PFSK-1 (cell line): Measurements from ENCODE around the gene PDGFC.

Experiments
- FOXP2 ChIP-seq: optimal IDR thresholded peaks from 2 replicates; pipeline ENCODE3; 2011; ENCODE audit warnings: borderline replicate concordance, control low read depth, inconsistent platforms; ENCODE audit not compliant: insufficient read depth; ENCODE audit errors: extremely low read length, extremely low read depth
- POLR2AphosphoS5 ChIP-seq: IDR thresholded peaks from 2 replicates; pipeline ENCODE4 v1.6.1; 2012; ENCODE audit warnings: low read depth, mild to moderate bottlenecking, control low read depth, low read length, moderate library complexity
- SIN3A ChIP-seq: IDR thresholded peaks from 2 replicates; pipeline ENCODE4 v1.6.1; 2012; ENCODE audit warnings: mild to moderate bottlenecking, low read length, moderate library complexity, borderline replicate concordance; ENCODE audit not compliant: insufficient read depth
- TAF1 ChIP-seq: IDR thresholded peaks from 2 replicates; pipeline ENCODE4 v1.6.1; 2012; ENCODE audit warnings: low read length, control low read depth, borderline replicate concordance; ENCODE audit not compliant: insufficient read depth
- TF ChIP-seq, protein P1 (sequence below), 2 experiments: IDR thresholded peaks; 2 replicates each; pipeline versions ENCODE4 v1.6.1 to v1.8.0; 2011 to 2012; ENCODE audit warnings: low read depth in 2 of 2, low read length in 2 of 2, control low read depth in 1 of 2, inconsistent platforms in 1 of 2, mild to moderate bottlenecking in 1 of 2, moderate library complexity in 1 of 2; ENCODE audit not compliant: insufficient read depth in 1 of 2

The PDGFC gene

DNA sequence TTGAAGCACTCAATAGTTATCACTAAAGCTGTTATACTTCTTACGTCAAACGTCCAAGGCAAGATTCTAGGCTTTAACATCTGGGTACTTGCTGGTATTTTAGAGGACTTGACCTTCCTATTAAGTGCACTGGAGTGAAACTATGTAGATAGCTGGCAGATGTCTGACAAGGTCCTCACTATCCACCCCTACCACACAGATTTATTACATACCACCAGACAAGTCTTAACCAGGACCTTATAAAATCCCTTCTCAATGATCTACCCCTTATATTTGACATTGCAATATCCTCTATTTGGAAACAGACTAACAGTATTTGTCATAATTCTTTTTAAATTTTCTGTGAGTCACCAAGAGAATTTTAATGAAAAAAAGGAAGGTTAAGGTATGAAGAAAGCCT, 78.8 kb downstream of the PDGFC start:
- no peak for TF ChIP-seq SIN3A
- no peak for TF ChIP-seq POLR2AphosphoS5
- TF ChIP-seq TAF1: no peak
- TF ChIP-seq FOXP2: no peak
- TF ChIP-seq, protein P1, sequence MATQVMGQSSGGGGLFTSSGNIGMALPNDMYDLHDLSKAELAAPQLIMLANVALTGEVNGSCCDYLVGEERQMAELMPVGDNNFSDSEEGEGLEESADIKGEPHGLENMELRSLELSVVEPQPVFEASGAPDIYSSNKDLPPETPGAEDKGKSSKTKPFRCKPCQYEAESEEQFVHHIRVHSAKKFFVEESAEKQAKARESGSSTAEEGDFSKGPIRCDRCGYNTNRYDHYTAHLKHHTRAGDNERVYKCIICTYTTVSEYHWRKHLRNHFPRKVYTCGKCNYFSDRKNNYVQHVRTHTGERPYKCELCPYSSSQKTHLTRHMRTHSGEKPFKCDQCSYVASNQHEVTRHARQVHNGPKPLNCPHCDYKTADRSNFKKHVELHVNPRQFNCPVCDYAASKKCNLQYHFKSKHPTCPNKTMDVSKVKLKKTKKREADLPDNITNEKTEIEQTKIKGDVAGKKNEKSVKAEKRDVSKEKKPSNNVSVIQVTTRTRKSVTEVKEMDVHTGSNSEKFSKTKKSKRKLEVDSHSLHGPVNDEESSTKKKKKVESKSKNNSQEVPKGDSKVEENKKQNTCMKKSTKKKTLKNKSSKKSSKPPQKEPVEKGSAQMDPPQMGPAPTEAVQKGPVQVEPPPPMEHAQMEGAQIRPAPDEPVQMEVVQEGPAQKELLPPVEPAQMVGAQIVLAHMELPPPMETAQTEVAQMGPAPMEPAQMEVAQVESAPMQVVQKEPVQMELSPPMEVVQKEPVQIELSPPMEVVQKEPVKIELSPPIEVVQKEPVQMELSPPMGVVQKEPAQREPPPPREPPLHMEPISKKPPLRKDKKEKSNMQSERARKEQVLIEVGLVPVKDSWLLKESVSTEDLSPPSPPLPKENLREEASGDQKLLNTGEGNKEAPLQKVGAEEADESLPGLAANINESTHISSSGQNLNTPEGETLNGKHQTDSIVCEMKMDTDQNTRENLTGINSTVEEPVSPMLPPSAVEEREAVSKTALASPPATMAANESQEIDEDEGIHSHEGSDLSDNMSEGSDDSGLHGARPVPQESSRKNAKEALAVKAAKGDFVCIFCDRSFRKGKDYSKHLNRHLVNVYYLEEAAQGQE (IDR thresholded peaks at IDR 0.05; ENCODE audit: insufficient read depth in 1 of 2, low read depth in 2 of 2, low read length in 2 of 2): no peak

DNA sequence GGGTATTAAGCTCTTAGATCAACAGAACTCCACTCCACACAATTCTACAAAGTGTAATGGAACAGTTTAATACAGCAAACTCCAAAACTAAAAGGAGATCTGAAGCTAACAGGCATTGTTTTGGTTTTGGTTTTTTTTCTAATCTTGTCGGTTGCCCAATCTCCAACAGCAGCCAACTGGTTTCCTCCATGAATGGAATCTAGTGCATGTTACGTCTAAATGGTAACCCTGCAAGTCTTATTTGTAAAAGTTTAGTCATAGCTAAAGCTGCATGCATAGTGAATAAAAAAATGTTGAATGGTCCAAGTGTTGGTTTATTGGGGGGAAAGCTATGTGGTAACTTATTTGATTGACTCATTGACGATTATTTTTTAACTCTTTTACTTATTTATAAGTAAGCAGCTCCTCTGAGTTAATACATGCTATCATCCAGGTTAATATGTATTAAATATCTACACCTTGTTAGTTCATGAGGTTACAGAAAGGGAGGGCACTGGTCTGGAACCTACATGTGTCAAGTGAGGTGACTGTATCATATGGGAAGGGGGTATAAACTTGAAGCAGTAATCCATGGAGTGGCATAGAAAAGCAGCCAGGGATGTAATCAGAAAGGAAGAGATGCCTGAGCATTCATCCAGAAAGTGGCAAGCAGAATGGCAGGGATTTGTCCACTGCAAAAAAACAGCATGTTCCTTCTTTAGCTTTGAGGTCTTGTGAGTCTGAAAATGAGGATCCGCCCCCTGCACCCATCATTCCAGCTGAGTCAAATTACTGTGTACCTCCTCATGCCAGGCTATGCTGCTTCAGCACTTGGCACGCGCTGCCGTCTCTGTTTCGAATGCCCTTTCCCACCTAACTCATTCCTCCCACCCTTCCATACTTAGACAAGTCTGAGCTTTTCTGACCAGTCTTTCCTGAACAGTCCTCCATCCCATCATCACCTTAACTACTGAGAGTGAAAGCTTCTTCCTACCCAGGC, 81.7 kb downstream of the PDGFC start:
- TF ChIP-seq, protein P1 (IDR thresholded peaks at IDR 0.05; ENCODE audit: insufficient read depth in 1 of 2, low read depth in 2 of 2, low read length in 2 of 2): no peak
- TF ChIP-seq TAF1 (no peak), SIN3A (no peak), FOXP2 (no peak)

DNA sequence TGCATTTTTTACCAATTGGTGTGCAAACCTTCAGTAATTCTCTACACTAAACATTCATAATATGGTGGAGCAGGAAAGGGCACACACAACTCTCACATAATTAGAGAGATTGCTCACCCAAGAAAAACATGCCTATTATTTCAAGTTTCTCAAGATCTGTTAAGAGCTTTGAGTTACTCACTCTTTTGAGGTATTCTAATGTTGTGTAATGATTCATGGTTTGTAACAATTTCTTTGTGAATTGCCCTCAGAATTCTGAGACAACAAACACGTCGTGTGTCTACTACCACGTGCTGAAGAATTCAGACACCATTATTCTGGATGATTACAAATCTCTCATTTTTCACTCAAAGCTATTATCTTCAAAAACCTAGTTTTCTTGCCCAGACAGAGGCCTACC, 82.8 kb downstream of the PDGFC start:
- TF ChIP-seq, protein P1 (IDR thresholded peaks at IDR 0.05; ENCODE audit: insufficient read depth in 1 of 2, low read depth in 2 of 2, low read length in 2 of 2): no peak

DNA sequence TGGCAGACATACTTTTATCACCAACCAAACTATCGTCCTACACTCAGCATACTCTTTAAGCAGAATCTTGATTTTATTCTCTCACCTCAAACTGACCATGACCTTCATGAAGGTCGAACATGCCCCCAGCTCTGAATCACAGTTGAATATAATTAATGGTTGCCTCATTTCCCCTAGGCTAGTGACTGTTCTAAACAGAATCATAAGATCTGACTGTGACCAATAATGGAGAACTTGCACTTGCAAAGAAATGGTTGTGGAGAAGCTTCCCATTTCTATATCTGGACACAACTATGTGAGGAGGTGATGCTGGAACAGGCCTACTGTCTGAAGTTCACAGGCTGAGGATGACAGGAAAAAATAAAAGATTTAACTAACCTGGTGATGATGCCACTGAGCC, 85.1 kb downstream of the PDGFC start:
- TF ChIP-seq SIN3A (no peak), POLR2AphosphoS5 (no peak), TAF1 (no peak)

DNA sequence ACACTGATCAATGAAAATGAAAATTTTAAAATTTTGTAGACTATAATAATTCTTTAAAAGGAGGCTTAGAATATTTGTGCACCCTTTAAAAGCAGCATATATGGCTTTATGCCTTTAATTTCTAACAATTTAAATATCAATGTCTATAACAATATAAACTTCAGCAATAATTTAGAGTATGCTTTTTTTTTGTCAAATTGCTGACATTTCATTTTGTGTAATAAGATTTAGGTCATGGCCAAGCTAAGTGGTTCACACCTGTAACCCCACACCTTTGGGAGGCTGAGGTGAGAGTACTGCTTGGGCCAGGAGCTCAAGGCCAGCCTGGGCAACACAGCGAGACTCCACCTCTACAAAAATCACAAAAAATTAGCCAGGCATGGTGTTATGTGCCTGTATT, 86.2 kb downstream of the PDGFC start:
- no peak for TF ChIP-seq TAF1
- no peak for TF ChIP-seq SIN3A
- TF ChIP-seq, protein P1 (IDR thresholded peaks at IDR 0.05; ENCODE audit: insufficient read depth in 1 of 2, low read depth in 2 of 2, low read length in 2 of 2): no peak
- no peak for TF ChIP-seq POLR2AphosphoS5
- no peak for TF ChIP-seq FOXP2
